Measurements from ENCODE around the gene ROBO1.
"Not testable (repeated sequence)": the region's sequence is repeated elsewhere in the genome, so short reads cannot be mapped to it uniquely, and the experiment has no call there.

The ROBO1 gene

DNA sequence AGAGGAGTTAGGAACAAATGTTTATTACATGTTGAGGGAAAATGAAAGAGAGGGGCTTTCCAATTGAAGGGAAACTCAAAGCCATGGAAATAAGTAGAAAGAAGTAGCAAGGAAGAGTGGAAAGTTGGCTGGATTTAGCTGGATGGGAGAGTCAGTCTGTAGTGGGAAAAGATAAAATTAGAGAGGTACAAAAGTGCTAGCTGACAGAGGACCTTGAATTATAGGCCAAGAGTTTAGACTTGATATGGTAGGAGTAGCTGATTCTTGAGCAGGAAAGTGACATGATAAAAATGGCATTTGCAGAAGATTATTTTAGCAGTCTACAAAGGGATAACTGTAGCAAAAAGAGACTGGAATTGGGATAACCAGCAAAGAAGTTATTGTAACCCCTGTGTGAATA is 425.8 kb downstream of the ROBO1 start:
- TF ChIP-seq, protein P1, sequence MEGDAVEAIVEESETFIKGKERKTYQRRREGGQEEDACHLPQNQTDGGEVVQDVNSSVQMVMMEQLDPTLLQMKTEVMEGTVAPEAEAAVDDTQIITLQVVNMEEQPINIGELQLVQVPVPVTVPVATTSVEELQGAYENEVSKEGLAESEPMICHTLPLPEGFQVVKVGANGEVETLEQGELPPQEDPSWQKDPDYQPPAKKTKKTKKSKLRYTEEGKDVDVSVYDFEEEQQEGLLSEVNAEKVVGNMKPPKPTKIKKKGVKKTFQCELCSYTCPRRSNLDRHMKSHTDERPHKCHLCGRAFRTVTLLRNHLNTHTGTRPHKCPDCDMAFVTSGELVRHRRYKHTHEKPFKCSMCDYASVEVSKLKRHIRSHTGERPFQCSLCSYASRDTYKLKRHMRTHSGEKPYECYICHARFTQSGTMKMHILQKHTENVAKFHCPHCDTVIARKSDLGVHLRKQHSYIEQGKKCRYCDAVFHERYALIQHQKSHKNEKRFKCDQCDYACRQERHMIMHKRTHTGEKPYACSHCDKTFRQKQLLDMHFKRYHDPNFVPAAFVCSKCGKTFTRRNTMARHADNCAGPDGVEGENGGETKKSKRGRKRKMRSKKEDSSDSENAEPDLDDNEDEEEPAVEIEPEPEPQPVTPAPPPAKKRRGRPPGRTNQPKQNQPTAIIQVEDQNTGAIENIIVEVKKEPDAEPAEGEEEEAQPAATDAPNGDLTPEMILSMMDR (IDR thresholded peaks at IDR 0.05; ENCODE audit: low read depth, low read length, missing control alignments), result no peak
- H3K4me3 ChIP-seq (ENCODE audit: low read depth, low read length), result no peak overlapping the region
- DNase-seq (ENCODE audit: low read depth), result no peak

DNA sequence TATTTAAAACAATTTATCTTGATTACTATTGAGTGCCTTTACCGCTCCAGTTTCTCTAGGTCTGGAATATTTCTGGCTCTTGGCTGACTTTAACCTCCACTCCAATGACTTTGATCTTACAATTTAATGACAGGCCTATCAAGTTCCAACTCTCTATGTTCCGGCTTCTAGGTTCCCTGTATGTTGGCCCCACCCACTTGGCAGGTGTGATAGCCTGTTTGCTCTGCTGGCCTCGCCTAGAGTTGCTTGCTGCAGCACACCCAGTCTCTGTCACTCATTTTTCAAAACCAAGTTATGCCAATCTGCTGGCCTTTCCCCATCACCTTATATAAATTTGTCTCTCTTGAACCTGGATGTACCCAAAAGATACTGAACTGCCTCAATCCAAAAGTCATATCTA is 428.0 kb downstream of the ROBO1 start:
- no peak for DNase-seq (ENCODE audit: low read depth)

DNA sequence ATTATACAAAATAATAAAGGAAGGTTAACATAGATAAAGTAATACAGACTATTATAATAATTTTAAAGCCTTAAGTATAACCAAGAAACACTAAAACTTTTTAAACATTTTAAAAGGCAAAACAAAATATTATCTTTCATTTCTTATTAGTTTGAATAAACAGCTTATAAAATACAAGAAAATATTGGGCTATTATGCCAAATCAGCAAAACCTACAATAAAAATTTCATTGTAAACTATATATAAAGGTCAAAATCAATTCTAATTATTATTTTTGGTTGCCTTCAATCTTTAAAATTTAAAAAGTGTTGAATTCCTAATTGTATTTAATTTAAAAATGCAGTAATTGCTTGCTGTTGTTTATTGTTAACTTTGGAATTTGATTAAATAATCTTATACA is 430.0 kb downstream of the ROBO1 start:
- DNase-seq (ENCODE audit: low read depth), result no peak
- TF ChIP-seq, protein P1 (IDR thresholded peaks at IDR 0.05; ENCODE audit: low read depth, low read length, missing control alignments), result no peak
- H3K4me3 ChIP-seq (ENCODE audit: low read depth, low read length), result no peak overlapping the region

More for the DNA sequence above, 428.0 kb downstream of the ROBO1 start:
- TF ChIP-seq, protein P1 (IDR thresholded peaks at IDR 0.05; ENCODE audit: low read depth, low read length, missing control alignments), result no peak
- H3K4me3 ChIP-seq (ENCODE audit: low read depth, low read length), result no peak overlapping the region

DNA sequence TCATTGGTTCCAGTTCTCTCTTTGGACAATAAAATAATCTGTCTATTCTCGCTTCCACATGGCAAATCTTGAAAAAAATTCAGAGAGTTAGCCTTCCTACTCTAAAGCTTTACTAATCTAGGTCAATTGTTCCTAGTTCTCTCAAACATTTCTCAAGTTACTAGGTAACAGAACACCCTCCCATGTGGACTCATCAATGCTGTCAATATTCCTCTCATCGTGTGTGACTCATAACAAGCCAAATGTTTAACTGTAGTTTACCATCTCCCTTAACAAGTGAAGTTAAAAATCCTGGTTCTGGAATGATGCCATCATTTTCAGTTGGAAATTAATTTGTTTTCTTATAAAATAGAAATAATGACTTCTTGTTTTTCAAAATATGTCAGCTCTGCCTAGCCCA is 438.6 kb downstream of the ROBO1 start:
- no peak for DNase-seq (ENCODE audit: low read depth)
- H3K4me3 ChIP-seq (ENCODE audit: low read depth, low read length), result no peak overlapping the region
- TF ChIP-seq, protein P1 (IDR thresholded peaks at IDR 0.05; ENCODE audit: low read depth, low read length, missing control alignments), result no peak

DNA sequence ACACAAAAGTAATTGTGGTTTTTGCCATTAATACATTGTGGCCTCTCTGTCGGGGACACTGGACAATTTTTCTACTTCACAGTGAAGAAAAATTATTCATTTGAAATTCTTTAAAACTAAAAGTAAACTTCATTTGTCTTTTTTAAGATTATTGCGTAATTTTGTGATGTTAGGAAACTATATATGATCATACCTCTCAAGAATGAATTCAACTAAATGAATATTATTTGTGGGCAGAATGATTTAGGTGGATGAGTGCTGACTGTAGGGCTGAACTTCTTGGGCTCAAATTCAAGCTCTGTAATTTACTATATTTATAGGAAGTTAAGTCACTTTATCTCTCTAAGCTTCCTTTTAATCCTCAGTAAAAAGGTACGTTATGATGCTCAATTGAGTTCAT is 441.2 kb downstream of the ROBO1 start:
- no peak for DNase-seq (ENCODE audit: low read depth)
- TF ChIP-seq, protein P1 (IDR thresholded peaks at IDR 0.05; ENCODE audit: low read depth, low read length, missing control alignments), result no peak
- H3K4me3 ChIP-seq (ENCODE audit: low read depth, low read length), result no peak overlapping the region

DNA sequence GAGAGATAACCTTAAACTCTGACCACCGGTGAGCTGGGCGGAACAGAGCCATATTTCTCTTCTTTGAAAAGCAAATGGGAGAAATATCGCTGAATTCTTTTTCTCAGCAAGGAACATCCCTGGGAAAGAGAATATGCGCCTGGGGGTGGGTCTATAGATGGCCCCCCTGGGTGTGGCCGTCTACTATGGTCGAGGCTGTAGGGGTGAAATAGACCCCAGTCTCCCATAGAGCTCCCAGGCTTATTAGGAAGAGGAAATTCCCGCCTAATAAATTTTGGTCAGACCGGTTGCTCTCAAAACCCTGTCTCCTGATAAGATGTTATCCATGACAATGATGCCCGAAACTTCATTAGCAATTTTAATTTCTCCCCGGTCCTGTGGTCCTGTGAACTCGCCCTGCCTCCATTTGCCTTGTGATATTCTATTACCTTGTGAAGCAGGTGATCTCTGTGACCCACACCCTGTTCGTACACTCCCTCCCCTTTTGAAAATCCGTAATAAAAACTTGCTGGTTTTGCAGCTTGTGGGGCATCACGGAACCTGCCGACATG is 441.9 kb downstream of the ROBO1 start:
- DNase-seq (ENCODE audit: low read depth); H3K4me3 ChIP-seq (ENCODE audit: low read depth, low read length): not testable (repeated sequence)

DNA sequence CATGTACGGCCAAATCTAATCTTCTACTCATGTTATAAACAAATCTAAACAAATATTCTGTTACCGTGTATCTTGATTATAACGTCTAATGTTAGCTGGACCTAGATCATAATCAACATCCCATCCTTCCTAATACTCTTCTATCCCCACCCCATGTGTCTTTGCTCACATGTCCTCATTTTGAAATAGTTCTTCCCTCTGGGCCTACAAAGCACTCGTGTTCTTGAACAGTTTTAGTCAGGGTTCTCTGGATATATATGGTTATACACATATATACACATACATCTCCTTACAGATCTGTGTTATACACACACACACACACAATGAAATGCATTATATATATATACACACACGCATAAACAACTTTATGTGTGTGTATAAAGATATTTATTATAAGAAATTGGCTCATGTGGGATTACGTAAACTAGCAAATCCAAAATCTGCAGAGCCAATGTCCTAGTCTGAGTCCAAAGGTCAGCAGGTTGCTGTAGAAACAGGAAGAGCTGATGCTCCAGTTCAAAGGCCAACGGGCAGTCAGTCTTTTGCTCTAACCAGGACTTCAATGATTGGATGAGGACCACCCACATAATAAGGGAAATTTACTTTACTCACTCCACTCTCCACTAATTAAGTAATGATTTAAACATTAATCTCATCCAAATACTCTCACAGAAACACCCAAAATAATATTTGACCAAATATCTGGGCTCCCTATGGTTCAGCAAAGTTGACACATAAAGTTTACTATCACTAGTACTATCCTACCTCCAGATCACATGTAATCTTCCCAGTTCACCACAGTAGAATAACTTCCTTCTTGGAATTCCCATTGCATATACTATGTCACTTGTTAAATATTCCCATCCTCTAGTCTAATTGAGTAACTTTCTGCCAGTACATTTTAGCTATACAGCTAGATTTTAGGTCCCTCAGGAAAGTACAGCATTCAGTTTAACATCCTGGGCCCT is 450.0 kb downstream of the ROBO1 start:
- no peak for DNase-seq (ENCODE audit: low read depth)
- TF ChIP-seq, protein P1 (IDR thresholded peaks at IDR 0.05; ENCODE audit: low read depth, low read length, missing control alignments), result no peak
- no peak overlapping the region for H3K4me3 ChIP-seq (ENCODE audit: low read depth, low read length)
